T-helper 2 cell treated with Interferon-gamma antibody and Interleukin-4, amounts not matched to agents 5 μg/mL and 100 μg/mL, for 36 hours (primary cell): Measurements from ENCODE around the gene CEP43.

Experiments used
- DNase-seq: peaks from one replicate; pipeline ENCODE4 v3.0.0; 2021; ENCODE audit warnings: low spot score
- H3K27ac Mint-ChIP-seq: one replicate; pipeline ENCODE4 v1.8.0; 2021; ENCODE audit warnings: mild to moderate bottlenecking, mixed read lengths
- H3K27me3 Mint-ChIP-seq: one replicate; pipeline ENCODE4 v1.8.0; 2021; ENCODE audit warnings: low read depth, mixed read lengths
- H3K36me3 Mint-ChIP-seq: one replicate; pipeline ENCODE4 v1.8.0; 2021; ENCODE audit warnings: low read depth, mixed read lengths
- H3K4me1 Mint-ChIP-seq: one replicate; pipeline ENCODE4 v1.8.0; 2021; ENCODE audit warnings: low read depth, mixed read lengths
- H3K4me3 Mint-ChIP-seq: one replicate; pipeline ENCODE4 v1.8.0; 2022; ENCODE audit warnings: mild to moderate bottlenecking, moderate library complexity, mixed read lengths
- H3K9me3 Mint-ChIP-seq: one replicate; pipeline ENCODE4 v1.8.0; 2021; ENCODE audit warnings: mixed read lengths

Gene CEP43

GRCh38 chr6:167013946-167014345, 14.7 kb downstream of the CEP43 start:
- no peaks in the 10 kb centered on the region for H3K9me3 Mint-ChIP-seq
- no peak for DNase-seq
- H3K27me3 Mint-ChIP-seq: no peaks in the 10 kb centered on the region
- H3K4me3 Mint-ChIP-seq: no peak overlapping the region
- peaks cover 31% of the 10 kb centered on the region for H3K36me3 Mint-ChIP-seq
- no peaks in the 10 kb centered on the region for H3K4me1 Mint-ChIP-seq
- H3K27ac Mint-ChIP-seq: no peak overlapping the region

GRCh38 chr6:167015302-167015701, 16.1 kb downstream of the CEP43 start:
- Mint-ChIP-seq H3K4me1 (no peaks in the 10 kb centered on the region), H3K27ac (no peak overlapping the region), H3K36me3 (peaks cover 29% of the 10 kb centered on the region), H3K4me3 (no peak overlapping the region), H3K9me3 (no peaks in the 10 kb centered on the region), H3K27me3 (no peaks in the 10 kb centered on the region)
- DNase-seq: no peak

- no peak for DNase-seq
- H3K36me3 Mint-ChIP-seq: peaks cover 14% of the 10 kb centered on the region
- no peak overlapping the region for H3K4me3 Mint-ChIP-seq
- H3K27ac Mint-ChIP-seq: no peak overlapping the region
- no peaks in the 10 kb centered on the region for H3K9me3 Mint-ChIP-seq
- no peaks in the 10 kb centered on the region for H3K4me1 Mint-ChIP-seq
- no peaks in the 10 kb centered on the region for H3K27me3 Mint-ChIP-seq
Observed at GRCh38 chr6:167020206-167020605, 21.0 kb downstream of the CEP43 start.

- H3K27ac Mint-ChIP-seq: no peak overlapping the region
Observed at GRCh38 chr6:167027308-167027707, 28.1 kb downstream of the CEP43 start.

GRCh38 chr6:167027772-167028171, 28.6 kb downstream of the CEP43 start:
- DNase-seq: no peak
- Mint-ChIP-seq H3K9me3 (no peaks in the 10 kb centered on the region), H3K36me3 (peaks cover 43% of the 10 kb centered on the region), H3K4me3 (no peak overlapping the region), H3K27ac (no peak overlapping the region), H3K27me3 (no peaks in the 10 kb centered on the region), H3K4me1 (peaks cover 5% of the 10 kb centered on the region)

More at GRCh38 chr6:167027308-167027707, 28.1 kb downstream of the CEP43 start:
- Mint-ChIP-seq H3K4me3 (no peak overlapping the region), H3K9me3 (no peaks in the 10 kb centered on the region), H3K27me3 (no peaks in the 10 kb centered on the region), H3K36me3 (peaks cover 43% of the 10 kb centered on the region), H3K4me1 (peaks cover 5% of the 10 kb centered on the region)
- DNase-seq: no peak

GRCh38 chr6:167030222-167031072, 31.2 kb downstream of the CEP43 start:
- peaks cover 54% of the 10 kb centered on the region for H3K36me3 Mint-ChIP-seq

GRCh38 chr6:167031082-167031709, 32.0 kb downstream of the CEP43 start:
- Mint-ChIP-seq H3K27me3 (no peaks in the 10 kb centered on the region), H3K27ac (no peak overlapping the region), H3K9me3 (no peaks in the 10 kb centered on the region), H3K4me1 (peaks cover 7% of the 10 kb centered on the region), H3K4me3 (no peak overlapping the region), H3K36me3 (peaks cover 58% of the 10 kb centered on the region)
- no peak for DNase-seq

More at GRCh38 chr6:167030222-167031072, 31.2 kb downstream of the CEP43 start:
- Mint-ChIP-seq H3K27ac (peak overlapping the region; percentile 1), H3K9me3 (no peaks in the 10 kb centered on the region), H3K4me3 (no peak overlapping the region), H3K27me3 (no peaks in the 10 kb centered on the region), H3K4me1 (peaks cover 5% of the 10 kb centered on the region)
- no peak for DNase-seq

GRCh38 chr6:167034056-167034455, 34.9 kb downstream of the CEP43 start:
- Mint-ChIP-seq H3K4me3 (no peak overlapping the region), H3K4me1 (peaks cover 10% of the 10 kb centered on the region), H3K36me3 (peaks cover 51% of the 10 kb centered on the region), H3K9me3 (no peaks in the 10 kb centered on the region), H3K27me3 (no peaks in the 10 kb centered on the region), H3K27ac (no peak overlapping the region)
- no peak for DNase-seq

GRCh38 chr6:167037762-167038161, 38.6 kb downstream of the CEP43 start:
- peaks cover 43% of the 10 kb centered on the region for H3K36me3 Mint-ChIP-seq

GRCh38 chr6:167044696-167045095, 45.5 kb downstream of the CEP43 start:
- H3K4me1 Mint-ChIP-seq: peaks cover 29% of the 10 kb centered on the region
- no peak overlapping the region for H3K4me3 Mint-ChIP-seq
- H3K36me3 Mint-ChIP-seq: peaks cover 10% of the 10 kb centered on the region
- no peak for DNase-seq
- no peaks in the 10 kb centered on the region for H3K9me3 Mint-ChIP-seq
- H3K27me3 Mint-ChIP-seq: no peaks in the 10 kb centered on the region
- H3K27ac Mint-ChIP-seq: no peak overlapping the region

More at GRCh38 chr6:167037762-167038161, 38.6 kb downstream of the CEP43 start:
- Mint-ChIP-seq H3K4me3 (no peak overlapping the region), H3K9me3 (no peaks in the 10 kb centered on the region), H3K27me3 (no peaks in the 10 kb centered on the region), H3K4me1 (peaks cover 16% of the 10 kb centered on the region), H3K27ac (no peak overlapping the region)
- no peak for DNase-seq

GRCh38 chr6:167045828-167046580, 46.8 kb downstream of the CEP43 start:
- H3K9me3 Mint-ChIP-seq: no peaks in the 10 kb centered on the region
- peaks cover 5% of the 10 kb centered on the region for H3K36me3 Mint-ChIP-seq
- DNase-seq: no peak
- H3K27ac Mint-ChIP-seq: peak overlapping the region; percentile 58
- peaks cover 29% of the 10 kb centered on the region for H3K4me1 Mint-ChIP-seq
- no peak overlapping the region for H3K4me3 Mint-ChIP-seq
- no peaks in the 10 kb centered on the region for H3K27me3 Mint-ChIP-seq

GRCh38 chr6:167046861-167047495, 47.8 kb downstream of the CEP43 start:
- Mint-ChIP-seq H3K4me3 (peak overlapping the region; percentile 71), H3K27ac (peak overlapping the region; percentile 89), H3K4me1 (peaks cover 21% of the 10 kb centered on the region), H3K27me3 (no peaks in the 10 kb centered on the region), H3K36me3 (peaks cover 5% of the 10 kb centered on the region), H3K9me3 (no peaks in the 10 kb centered on the region)
- no peak for DNase-seq

GRCh38 chr6:167047554-167047953, 48.4 kb downstream of the CEP43 start:
- Mint-ChIP-seq H3K9me3 (no peaks in the 10 kb centered on the region), H3K4me1 (peaks cover 18% of the 10 kb centered on the region), H3K36me3 (peaks cover 3% of the 10 kb centered on the region), H3K27me3 (no peaks in the 10 kb centered on the region), H3K4me3 (peak overlapping the region; percentile 48), H3K27ac (peak overlapping the region; percentile 89)
- peak; percentile 64 for DNase-seq
